Mesenteric fat pad (tissue), 1 donor: ENCODE results near the gene LIMK1. TPM values are rescaled to one million over a fixed set of nuclear protein-coding genes. Genes with fewer than 3 reads are reported as not detected.
"Not testable (repeated sequence)": the region's sequence is repeated elsewhere in the genome, so short reads cannot be mapped to it uniquely, and the experiment has no call there.

ENCODE experiments used
- DNase-seq: peaks from one replicate; pipeline ENCODE4 v3.0.0-alpha.2; 2020; ENCODE audit warnings: low spot score
- total RNA-seq: library from RNA; stranded (reverse); fragmentation: NEBNext Ultra II Directional; extraction: Animal tissue kit (Norgen Biotek cat#: 25700); gene quantifications from one replicate; pipeline ENCODE4 v1.2.1, GENCODE V29; 2021
- donor health status: DM: yes; HTN: yes; CAD: no.

Gene LIMK1
- total RNA-seq, 1 donor from 2014 or later = 23.1 TPM

DNA sequence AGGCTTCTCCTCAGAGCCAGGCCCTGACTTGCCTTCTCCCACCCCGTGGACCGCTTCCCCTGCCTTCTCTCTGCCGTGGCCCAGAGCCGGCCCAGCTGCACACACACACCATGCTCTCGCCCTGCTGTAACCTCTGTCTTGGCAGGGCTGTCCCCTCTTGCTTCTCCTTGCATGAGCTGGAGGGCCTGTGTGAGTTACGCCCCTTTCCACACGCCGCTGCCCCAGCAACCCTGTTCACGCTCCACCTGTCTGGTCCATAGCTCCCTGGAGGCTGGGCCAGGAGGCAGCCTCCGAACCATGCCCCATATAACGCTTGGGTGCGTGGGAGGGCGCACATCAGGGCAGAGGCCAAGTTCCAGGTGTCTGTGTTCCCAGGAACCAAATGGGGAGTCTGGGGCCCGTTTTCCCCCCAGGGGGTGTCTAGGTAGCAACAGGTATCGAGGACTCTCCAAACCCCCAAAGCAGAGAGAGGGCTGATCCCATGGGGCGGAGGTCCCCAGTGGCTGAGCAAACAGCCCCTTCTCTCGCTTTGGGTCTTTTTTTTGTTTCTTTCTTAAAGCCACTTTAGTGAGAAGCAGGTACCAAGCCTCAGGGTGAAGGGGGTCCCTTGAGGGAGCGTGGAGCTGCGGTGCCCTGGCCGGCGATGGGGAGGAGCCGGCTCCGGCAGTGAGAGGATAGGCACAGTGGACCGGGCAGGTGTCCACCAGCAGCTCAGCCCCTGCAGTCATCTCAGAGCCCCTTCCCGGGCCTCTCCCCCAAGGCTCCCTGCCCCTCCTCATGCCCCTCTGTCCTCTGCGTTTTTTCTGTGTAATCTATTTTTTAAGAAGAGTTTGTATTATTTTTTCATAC lies 38.0 kb downstream of the LIMK1 start:
- DNase-seq = no peak

DNA sequence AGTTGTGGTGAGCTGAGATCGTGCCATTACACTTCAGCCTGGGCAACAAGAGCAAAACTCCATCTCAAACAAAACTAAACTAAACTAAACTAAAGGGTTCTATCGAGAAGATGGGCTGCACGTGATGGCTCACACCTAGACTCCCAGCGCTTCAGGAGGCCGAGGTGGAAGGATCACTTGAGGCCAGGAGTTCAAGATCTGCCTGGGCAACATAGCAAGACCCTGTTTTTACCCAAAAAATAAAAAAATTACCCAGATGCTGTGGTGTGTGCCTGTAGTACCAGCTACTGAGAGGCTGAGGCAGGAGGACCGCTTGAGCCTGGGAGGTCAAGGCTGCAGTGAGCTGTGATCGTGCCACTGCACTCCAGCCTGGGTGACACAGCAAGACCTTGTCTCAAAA lies 40.3 kb downstream of the LIMK1 start:
- not testable (repeated sequence) for DNase-seq

DNA sequence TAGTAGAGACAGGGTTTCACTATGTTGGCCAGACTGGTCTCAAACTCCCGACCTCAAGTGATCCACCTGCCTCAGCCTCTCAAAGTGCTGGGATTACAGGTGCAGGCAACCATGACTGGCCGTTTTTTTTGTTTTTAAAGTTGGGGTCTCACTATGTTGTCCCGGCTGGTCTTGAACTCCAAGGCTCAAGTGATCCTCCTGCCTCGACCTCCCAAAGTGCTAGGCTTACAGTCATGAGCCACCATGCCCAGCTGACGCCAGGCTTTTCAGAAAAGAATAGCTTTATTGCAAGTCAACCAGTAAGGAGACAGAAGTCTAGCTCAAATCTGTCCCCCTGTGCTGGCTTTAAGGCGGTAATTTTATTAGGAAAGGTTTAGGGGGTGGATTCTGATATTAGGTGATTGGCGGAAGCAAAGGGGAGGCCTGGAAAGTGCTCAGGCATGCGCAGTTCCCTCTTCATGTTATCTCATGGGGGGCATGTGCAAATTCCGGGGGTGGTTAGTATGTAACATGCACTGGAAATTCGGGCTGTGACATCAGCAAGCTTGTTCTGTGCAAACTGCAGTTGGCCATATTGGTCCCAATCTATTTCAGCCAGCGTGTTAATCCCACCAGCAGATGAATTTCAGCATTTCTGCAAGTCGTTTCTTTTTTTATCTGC lies 42.7 kb downstream of the LIMK1 start:
- no peak for DNase-seq

DNA sequence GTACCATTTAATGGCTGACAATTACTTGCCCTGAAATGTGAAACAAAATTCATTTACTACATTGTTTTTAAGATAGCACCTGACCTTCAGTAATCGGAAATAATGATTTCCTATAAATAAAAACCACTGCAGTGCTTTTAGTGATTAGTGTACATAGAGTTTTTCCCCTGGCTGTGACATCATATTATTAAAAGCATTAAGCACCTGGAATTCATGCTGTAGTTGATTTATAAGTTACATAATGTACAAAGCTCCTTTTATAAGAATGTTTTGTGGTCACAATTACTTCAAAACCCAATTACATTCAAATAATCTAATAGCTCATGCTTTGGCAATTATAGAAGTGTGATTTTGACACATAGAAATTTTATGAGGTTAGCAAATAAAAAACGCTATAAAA lies 46.3 kb downstream of the LIMK1 start:
- DNase-seq = no peak

DNA sequence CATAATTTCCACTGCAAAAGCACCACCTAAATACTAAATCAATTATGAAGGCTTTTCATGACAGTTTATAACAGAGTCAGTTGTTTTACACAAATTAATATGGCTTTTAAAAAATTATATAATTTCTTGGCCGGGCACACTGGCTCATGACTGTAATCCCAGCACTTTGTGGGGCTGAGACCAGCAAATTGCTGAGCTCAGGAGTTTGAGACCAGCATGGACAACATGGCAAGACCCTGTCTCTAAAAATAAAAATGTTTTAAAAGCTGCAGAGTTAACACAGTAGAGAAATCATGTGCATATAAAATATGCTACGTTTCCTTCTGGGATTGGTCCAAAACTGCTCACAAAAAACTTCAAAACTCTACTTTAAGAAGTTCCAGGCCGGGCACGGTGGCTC lies 46.9 kb downstream of the LIMK1 start:
- no peak for DNase-seq

DNA sequence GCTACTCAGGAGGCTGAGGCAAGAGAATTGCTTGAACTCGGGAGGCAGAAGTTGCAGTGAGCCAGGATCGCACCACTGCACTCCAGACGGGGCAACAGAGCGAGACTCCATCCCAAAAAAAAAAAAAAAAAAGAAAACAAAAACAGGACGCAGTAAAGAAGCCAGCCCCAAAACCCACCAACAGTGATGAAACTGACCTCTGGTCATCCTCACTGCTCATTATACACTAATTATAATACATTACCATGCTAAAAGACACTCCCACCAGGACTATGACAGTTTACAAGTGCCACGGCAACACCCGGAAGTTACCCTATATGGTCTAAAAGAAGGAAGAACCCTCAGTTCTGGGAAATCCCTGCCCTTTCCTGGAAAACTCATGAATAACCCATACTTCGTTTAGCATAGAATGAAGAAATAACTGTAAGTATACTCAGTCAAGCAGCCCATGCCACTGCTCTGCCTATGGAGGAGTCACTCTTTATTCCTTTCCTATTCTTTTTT lies 50.6 kb downstream of the LIMK1 start:
- DNase-seq = no peak

DNA sequence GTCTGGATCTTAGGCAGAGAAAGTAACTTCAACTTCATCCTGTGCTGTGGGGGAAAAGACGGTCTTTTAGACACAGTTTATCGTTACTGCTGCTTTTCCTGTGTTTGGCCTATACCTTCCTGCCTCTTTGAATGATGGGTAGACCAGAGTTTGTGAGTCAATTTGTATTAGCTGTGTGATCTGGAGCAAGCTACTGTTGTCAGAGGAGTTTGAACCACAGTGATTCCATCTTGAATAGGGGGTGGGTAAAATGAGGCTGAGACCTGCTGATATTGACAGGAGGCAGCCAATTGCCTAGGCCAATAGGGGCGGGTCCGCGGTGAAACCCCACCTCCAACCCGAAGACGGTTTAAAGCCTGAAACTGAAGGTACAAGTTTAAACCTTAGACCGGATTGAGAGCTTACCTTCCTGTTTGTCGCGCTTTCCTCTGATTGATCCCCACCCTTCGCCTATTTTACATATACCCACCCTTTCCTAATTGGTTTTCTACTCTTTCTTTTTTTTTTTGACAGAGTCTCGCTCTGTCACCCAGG lies 54.8 kb downstream of the LIMK1 start:
- DNase-seq = no peak

GRCh38 chr7:74138945-74139843 lies 55.6 kb downstream of the LIMK1 start:
- no peak for DNase-seq

GRCh38 chr7:74141705-74142104 lies 58.1 kb downstream of the LIMK1 start:
- DNase-seq = no peak

- DNase-seq = no peak
These were observed 59.8 kb downstream of the LIMK1 start for GRCh38 chr7:74143383-74143782.

GRCh38 chr7:74148491-74148890 lies 64.9 kb downstream of the LIMK1 start:
- DNase-seq = no peak

- no peak for DNase-seq
These were observed 65.5 kb downstream of the LIMK1 start for GRCh38 chr7:74149071-74149470.

GRCh38 chr7:74149603-74150002 lies 66.0 kb downstream of the LIMK1 start:
- no peak for DNase-seq

- no peak for DNase-seq
These were observed 70.1 kb downstream of the LIMK1 start for GRCh38 chr7:74153736-74154135.

GRCh38 chr7:74155810-74156395 lies 72.3 kb downstream of the LIMK1 start:
- DNase-seq = no peak

GRCh38 chr7:74157605-74158004 lies 74.0 kb downstream of the LIMK1 start:
- no peak for DNase-seq

DNA sequence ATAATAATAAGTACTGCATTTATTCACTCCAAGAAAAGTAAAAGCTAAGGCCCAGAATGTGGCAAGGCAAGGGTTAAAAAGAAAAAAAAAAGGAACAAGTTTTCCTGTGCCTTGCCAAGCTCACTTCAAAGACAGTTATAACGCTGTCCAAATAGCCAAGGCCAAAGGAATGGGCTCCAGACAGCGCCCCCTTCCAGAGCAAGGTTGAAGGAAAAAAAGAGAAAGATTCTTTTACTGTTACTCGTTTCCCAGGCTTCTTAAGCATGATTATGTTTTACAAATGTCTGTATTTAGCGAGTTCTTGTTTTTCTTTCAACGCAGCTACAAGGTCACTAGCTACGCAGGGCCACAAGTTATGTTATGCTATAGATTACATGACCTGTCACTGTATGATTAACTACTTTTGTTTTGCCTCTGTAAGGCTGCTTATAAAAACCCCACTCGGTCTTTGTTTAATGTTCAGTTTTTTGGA lies 81.4 kb downstream of the LIMK1 start:
- DNase-seq = no peak

DNA sequence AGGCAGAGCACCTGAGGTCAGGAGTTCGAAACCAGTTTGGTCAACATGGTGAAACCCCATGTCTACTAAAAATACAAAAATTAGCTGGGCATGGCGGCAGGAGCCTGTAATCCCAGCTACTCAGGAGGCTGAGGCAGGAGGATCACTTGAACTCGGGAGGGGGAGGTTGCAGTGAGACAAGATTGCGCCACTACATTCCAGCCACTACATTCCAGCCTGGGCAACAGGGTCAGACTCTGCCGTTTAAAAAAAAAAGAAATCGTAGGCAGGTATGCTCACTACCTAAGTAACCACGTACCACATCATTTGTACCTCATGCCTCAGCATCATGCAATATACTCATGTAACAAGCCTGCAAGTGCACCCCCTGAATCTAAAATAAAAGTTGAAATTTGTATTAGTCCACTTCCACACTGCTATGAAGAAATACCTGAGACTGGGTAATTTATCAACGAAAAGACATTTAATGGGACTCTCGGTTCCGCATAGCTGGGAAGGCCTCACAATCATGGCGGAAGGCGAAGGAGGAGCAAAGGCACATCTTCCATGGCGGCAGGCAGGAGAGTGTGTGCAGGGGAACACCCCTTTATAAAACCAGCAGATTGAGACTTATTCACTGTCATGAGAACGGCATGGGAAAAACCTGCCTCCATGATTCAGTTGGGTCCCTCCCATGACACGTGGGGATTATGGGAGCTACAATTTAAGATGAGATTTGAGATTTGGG lies 82.4 kb downstream of the LIMK1 start:
- no peak for DNase-seq

GRCh38 chr7:74167324-74167723 lies 83.7 kb downstream of the LIMK1 start:
- not testable (repeated sequence) for DNase-seq
